HG02763 (cell line): ENCODE results near the gene SH3BP1.
"Not testable (repeated sequence)": the region's sequence is repeated elsewhere in the genome, so short reads cannot be mapped to it uniquely, and the experiment has no call there.

Source experiments
- ATAC-seq: cut with Tn5 transposase; IDR thresholded peaks from one replicate; pipeline ENCODE4 v1.9.1; 2021; ENCODE audit warnings: mild to moderate bottlenecking, moderate library complexity; ENCODE audit not compliant: unreplicated experiment

SH3BP1 gene

DNA sequence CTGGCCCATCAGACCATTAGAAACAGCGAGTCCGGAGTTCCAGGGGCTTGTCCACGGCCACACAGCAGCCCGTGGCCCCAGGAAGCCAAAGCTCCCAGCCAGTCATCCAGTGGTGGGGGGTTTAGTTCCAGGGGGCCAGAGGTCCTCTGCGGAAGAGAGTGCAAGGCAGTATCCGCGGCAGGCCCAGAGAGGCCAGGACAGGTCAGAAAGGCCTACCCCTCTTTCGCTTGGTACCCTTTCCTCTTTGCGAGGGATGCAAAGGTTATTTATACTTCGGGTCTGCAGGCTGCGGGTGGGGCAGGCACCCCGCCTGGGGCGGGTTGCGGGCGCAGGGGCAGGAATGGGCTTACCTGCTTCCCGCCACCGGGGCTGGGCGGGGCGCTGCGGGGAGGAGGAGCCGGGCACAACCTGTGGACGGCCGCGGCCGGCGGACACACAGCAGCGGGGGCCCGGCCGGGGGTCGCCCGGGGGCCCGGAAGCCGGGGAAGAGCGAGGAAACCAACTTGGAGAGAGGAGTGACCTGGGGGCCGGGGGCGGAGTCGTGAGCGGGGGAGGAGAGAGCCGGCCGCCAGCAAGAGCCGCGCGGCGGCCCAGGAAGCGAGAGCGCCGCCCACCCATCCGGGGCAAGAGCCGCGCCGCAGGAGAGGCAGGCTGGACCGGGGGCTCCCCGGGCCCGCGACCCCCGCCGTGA is at the start of gene SH3BP1:
Gene SH3BP1 (plus strand): TSS at position 600 of the 691 bp plus-strand sequence. CDS start 119 bp downstream, outside the sequence.
- no peak for ATAC-seq

GRCh38 chr22:37591081-37591480 is 48.4 kb upstream of the SH3BP1 start:
- not testable (repeated sequence) for ATAC-seq

DNA sequence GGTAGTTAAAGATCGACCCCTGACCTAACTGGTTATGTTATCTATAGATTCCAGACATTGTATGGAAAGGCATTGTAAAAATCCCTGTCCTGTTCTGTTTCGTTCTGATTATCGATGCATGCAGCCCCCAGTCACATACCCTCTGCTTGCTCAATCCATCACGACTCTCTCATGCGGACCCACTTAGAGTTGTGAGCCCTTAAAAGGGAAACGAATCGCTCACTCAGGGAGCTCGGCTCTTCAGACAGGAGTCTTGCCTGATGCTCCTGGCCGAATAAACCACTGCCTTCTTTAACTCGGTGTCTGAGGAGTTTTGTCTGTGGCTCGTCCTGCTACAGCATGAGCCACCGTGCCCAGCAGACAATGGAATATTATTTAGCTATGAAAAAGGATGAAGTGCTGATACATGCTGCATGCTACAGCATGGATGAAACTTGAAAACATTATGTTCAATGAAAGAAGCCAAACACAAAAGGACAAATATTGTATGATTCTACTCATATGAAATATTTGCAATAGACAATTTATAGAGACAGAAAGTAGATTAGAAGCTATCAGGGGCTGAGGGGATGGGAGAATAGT is 47.6 kb upstream of the SH3BP1 start:
- ATAC-seq, result no peak

DNA sequence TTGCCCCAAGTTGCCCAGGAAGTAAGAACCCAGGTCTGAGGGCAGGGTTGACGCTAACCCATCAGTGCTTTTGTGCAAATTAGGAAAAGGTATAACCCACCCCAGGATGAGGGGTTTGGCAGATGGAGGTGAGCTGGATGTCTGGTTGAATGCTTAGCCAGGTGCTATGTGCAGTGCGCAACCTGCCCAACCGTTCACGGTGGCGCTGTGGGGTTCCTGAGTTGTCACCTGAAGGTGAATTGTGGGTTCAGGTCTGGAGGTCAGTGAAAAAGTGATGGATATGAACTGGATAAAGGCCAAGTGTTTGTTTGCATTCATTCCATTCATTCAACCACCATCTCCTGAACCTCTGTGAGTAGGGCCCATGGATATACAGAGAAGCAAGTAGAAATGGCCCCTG is 45.2 kb upstream of the SH3BP1 start:
- ATAC-seq, result no peak

DNA sequence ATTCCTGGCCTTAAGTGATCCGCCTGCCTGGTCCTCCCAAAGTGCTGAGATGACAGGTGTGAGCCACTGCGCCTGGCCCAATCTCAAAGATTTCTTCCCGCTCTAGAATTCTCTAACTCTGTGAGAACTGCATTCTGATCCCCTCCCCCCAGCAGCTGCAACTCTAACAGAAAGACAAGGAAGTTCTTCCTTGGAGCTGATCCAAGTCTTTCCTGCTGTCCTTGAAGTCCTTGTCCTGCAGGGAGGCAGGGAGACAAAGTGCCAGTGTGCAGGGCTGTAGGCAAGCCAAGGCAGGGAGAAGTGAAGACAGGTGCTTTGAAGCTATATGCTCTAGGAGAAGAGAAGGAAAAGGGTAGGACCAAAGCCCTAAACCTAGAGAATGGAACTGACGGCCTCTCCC is 40.3 kb upstream of the SH3BP1 start:
- no peak for ATAC-seq

DNA sequence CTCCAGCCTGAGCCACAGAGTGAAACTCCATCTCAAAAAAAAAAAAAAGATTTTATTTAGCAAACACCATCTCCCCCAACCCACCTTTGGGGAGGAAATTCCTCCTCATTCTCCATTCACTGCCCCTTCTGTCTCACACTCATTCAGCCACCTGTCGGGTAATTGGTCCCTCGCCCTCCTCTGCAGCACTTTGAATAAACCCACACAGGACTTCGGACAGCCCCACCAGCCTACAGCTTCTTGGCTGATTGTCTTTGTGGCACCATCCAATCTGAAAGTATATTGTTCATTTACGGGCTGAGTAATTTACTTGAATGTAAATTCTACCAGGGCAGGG is 38.3 kb upstream of the SH3BP1 start:
- ATAC-seq, result no peak

GRCh38 chr22:37601540-37602442 is 37.7 kb upstream of the SH3BP1 start:
- ATAC-seq, result no peak

DNA sequence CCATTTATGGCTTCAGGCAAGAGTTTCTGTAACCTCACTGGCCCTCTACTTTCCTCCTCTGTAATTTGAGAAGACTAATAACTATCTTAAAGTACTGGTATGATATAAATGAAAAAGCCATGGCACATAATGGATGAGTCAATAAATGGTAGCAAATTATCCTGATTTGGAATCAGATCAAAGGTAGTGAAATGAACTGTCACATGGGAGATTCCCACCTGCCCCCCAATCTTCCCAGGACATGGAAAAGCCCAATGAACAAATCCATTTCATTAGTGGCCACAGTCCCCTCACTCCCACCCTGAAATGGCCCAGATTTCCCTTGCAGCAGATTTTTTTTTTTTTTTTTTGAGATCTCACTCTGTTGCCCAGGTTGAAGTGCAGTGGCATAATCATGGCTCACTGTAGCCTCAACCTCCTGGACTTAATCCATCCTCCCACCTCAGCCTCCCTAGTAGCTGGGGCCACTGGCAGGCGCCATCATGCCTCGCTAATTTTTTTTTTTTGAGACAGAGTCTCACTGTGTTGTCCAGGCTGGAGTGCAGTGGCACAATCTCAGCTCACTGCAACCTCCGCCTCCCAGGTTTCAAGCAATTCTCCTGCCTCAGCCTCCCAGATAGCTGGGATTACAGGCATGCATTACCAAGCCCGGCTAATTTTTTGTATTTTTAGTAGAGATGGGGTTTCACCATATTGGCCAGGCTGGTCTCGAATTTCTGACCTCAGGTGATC is 36.8 kb upstream of the SH3BP1 start:
- ATAC-seq, result not testable (repeated sequence)

DNA sequence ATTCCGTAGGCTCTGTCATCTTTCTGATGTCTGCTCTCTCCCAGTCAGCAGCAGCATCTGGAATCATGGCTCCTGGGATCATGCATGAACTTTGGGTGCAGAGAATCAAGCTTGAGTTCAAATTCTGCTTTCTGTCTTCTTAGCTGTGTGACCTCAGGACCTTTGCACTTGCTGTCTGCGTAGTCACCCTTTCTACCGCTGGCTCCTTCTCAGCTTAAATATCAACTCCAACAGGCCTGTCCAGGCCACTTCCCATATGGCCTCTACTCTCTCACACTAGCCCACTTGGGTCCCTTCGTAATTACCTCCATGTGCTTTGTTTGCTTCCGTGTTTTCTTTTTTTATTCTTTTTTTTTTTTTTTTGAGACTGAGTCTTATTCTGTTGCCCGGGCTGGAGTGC is 35.4 kb upstream of the SH3BP1 start:
- no peak for ATAC-seq

GRCh38 chr22:37604875-37605274 is 34.6 kb upstream of the SH3BP1 start:
- no peak for ATAC-seq

DNA sequence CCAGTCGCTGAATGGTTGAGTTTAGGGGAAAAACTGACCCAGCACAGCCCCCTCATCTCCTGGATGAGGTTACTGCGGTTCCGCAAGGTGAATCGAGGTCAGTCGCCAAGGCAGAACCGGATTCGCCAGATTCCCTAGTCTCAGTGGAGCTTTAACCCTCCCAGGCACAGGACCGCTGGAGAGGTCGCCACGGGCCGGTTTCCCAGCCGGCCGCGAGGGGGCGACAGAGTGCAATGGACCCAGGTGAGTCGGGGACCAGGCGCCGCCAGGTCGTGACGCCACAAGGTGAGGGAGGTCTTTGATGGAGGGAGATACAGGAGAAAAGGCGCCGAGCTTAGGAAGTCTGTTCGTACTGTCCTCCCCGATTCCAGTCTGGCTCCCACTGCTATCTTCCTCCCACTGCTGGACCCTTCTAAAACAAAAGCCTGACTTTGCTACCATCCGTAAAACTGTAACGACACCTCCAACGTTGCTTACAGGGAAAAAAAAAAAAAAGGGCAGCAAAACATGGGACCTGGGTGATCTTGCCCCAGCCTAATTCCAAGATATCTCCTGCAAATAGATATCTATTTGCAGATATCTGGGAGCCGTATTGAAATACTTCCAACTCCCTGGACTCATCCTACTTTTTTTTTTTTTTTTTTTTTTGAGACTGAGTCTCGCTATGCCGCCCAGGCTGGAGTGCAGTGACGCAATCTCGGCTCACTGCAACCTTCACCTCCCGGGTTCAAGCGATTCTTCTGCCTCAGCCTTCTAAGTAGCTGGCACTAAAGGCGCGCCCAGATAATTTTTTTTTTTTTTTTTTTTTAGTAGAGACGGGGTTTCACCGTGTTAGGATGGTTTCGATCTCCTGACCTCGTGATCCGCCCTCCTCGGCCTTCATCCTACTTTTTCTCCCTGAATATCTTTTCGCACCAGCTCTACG is 32.2 kb upstream of the SH3BP1 start:
- no peak for ATAC-seq

DNA sequence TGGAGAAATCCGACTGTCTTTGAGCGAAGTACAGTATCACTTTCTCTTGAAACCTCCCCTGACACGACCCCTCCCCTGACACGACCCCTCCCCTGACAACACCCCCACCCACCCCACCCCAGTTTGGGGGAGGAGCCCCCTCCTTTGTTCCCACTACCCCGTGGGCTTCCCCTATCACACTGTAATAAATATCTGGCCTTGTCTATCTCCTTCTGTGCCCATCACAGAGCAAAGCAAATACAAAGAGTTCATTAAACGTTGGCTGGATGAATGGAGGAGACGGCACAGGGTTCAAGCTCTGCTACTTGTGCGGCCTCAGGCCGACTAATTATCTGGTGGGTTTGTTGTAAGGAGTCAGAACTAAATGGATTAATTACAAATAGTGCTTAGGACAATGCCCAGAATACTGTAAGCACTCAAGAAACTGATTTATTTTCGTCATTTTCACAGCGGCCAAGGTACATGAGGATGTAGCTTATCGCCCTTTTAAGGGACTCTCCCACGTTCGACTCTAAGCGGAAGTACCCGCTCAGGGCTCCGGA is 31.5 kb upstream of the SH3BP1 start:
- ATAC-seq, result peak; percentile 7

- ATAC-seq, result peak; percentile 83
These were observed 30.8 kb upstream of the SH3BP1 start, which contains the start of gene GGA1 for GRCh38 chr22:37608477-37609239. TSS of gene GGA1 (plus strand) at chr22:37608834. CDS start at chr22:37608861, 27 bp downstream.

DNA sequence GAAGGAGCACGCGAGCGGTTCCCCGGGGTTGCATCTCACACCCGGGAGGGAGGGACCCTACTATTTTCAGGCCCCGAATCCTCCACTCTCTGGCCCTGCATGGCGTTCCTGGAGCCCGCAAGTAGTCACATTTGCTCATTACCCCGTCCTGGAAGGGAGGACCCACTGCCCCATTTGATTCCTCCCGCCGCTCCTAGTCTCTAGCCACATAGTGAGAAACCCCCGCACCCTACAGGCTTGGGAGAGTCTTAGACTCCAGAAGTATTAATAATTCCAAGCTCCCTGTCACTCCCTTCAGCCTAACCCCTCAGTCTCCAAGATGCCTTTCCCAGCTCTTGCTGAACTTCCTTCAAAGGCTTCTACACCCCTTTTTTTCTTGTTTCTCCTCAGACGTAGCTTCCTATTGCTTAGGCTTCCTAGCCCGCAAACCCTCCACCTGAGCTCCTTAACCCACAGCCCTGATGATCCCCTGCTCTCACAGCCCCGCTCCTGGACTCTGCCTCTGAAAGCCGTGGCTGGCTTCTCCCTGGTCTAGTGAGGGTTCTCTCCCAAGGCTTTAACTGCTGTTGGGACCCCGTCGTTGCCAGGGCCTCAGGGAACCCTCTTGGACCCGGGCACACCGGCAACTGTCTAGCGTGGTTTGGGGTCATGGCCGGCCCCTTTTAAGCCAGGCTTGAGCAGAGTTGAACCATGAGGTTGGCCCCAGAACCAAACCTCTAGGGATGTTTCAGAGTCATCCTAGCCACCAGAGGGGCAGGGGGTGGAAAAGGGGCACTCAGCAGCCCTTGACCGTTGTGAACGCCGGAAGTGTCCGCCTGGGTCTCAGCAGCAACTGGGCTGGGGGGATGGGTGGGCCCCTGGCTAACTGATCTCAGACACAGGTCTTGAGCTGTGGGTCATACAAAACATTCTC is 30.0 kb upstream of the SH3BP1 start:
- no peak for ATAC-seq

GRCh38 chr22:37610153-37610475 is 29.4 kb upstream of the SH3BP1 start:
- ATAC-seq, result not testable (repeated sequence)

DNA sequence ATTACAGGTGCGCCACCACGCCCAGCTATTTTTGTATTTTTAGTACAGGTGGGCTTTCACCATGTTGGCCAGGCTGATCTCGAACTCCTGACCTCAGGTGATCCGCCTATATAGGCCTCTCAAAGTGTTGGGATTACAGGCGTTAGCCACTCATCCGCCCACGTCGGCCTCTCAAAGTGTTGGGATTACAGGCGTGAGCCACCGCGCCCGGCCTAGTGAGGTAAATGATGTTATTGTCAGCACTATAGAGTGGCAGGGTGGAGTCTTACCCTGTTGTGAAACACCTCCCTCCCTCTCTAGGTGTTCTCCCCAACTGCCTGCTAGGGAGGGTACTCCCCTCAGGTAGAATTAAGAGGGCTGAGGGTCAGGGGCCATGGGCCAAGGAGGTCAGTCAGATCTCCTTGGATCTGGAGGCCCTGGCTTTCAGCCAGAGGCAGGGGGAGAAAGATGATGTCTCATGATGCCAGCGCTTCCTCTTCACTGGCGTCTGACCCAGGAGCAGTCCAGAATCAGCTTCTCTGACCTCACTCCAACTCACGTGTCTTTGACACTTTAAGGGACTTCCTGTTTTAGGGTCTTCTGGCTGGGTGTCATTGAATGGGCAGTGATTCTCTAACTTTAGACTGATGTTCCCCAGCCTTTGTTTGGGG is 28.9 kb upstream of the SH3BP1 start:
- ATAC-seq, result no peak

DNA sequence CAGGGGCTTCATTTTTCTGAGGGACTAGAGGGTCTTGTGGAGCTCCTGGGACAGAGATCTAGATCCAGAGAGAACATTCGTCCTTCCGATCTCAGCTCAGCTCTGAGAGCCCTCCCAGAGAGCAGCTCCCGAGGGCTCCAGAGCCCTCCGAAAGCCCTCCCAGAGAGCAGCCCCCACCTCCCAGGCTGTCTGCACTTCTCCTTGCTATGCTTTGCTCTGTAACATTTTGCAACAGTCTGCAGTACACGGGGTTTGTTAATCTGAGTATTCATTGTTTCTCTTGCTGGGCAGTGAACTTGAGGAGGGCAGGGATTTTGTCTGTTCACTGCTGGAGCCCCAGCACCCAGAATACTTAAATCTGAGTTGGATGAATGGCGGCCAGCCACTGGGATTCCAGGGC is 28.3 kb upstream of the SH3BP1 start:
- no peak for ATAC-seq
